Measurements from ENCODE around the gene LCE1D.

Gene LCE1D

DNA sequence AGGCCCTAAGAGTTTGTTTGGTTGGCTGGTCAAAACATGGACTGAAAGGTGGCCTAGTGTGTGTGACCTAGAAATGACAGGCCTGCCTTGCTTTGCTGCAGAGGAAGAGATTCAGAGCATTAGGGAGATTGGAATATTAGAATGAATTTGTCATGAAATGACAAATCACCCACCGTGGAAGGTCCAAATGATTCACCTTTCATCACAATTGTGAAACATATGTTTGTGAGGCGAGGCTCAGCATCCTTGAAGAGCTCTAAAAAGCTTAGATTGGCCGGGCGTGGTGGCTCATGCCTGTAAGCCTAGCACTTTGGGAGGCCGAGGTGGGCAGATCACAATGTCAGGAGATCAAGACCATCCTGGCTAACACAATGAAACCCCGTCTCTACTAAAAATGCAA is 20.8 kb downstream of the LCE1D start:
- DNase-seq, result no peak

DNA sequence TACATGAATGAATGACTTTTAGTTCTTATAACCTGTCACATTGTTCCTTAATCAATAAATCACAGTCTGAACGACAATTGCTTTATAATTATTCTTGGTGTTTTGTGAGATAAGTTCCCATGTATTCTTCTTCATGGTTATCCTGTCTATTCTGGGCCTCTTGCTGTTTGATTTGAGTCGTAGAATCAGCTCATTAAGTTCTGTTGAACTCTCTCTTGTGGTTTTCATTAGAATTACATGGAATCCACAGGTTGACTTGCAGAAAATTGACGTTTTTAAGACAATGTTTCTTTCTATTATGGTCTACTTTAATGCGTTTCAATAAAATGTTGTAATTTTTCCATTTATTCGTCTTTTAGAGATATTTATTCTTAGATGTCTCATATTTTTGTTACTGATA is 26.8 kb downstream of the LCE1D start:
- DNase-seq, result no peak

DNA sequence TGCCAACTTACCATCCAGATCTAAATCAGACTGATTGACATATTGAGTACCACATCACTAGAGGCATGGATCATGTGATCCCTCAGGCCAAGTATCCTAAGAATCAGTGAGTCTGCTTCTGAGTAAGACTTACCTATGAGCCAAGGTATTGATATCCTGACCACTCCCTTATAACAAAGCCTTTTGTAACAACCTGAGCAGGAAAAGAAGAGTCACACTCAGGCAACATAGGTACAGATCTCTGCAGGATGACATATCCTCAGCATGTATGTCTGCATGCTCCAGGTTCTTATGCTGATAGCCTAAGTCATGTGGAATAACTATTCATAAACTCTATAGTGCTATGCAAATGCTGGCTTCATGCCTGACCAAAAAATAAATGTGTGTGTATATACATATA is 28.4 kb downstream of the LCE1D start:
- no peak for DNase-seq

DNA sequence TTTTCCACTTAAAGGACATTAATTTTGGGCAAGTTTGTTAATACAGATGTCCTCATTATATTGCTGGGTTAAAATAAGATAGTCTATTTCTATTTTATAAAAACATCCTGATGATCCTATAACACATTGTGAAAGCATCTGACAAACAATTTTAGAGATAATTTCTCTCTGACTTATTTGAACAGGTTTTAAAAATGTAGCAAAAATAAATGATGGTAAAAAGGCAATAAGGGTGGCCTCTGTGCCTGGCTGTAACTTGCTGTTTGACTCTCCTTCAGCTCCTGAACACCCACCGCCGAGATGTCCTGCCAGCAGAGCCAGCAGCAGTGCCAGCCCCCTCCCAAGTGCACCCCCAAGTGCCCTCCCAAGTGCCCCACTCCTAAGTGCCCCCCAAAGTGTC is 30.7 kb downstream of the LCE1D start, which contains the start of gene LCE1A:
LCE1A (plus strand) TSS at position 301 of the 400 bp plus-strand sequence; CDS start at position 301, 0 bp downstream.
- DNase-seq, result no peak

- no peak for DNase-seq
Observed at GRCh38 chr1:152836870-152837269, 40.3 kb downstream of the LCE1D start.

DNA sequence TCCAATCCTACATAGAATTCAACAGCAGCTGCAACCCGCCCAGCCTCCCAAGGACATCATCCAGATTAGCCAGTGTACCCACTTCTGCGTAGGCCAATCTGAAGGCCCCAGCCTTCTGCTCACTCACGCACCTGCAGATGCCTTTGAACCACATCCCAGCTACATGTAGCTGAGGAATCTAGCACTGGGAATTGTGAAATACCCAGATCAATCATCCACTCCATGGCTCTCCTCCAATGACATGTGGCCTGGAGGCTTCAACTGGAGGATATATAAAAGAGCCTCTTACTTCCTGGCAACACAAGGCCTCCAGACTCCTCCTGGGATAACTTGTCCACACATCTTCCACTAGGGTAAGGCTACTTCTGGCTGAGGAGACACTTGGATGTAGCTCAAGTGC is 46.0 kb downstream of the LCE1D start, which contains the start of gene LCE6A:
LCE6A (plus strand) TSS at position 301 of the 400 bp plus-strand sequence. CDS start 665 bp downstream, outside the sequence.
- DNase-seq, result no peak

Data from NCI-H510A treated with DMSO at 0.1 percent for 48 hours (cell line).